Hindlimb muscle (tissue), 1 donor: ENCODE results near the gene LRIG3. TPM values are rescaled to one million over a fixed set of nuclear protein-coding genes. Genes with fewer than 3 reads are reported as not detected.
"Not testable (repeated sequence)": the region's sequence is repeated elsewhere in the genome, so short reads cannot be mapped to it uniquely, and the experiment has no call there.

Experiments
- DNase-seq: peaks from one replicate; pipeline ENCODE4 v3.0.0-alpha.2; 2013
- polyA plus RNA-seq: library from polyadenylated mRNA; unstranded; fragments of 120-200 nt; gene quantifications from one replicate; pipeline ENCODE4 v1.2.1, GENCODE V29; 2013; ENCODE audit not compliant: insufficient read length

The LRIG3 gene
- polyA plus RNA-seq, 1 donor, result 29.2 TPM

GRCh38 chr12:58930770-58931324 is 10.5 kb upstream of the LRIG3 start:
- DNase-seq, result no peak

- no peak for DNase-seq
These were observed 6.8 kb upstream of the LRIG3 start for GRCh38 chr12:58927120-58927519.

- no peak for DNase-seq
These were observed 6.3 kb upstream of the LRIG3 start for GRCh38 chr12:58926586-58926985.

- DNase-seq, result peak; percentile 41
These were observed 5.4 kb upstream of the LRIG3 start for GRCh38 chr12:58925751-58926150.

- DNase-seq, result no peak
These were observed 4.9 kb upstream of the LRIG3 start for GRCh38 chr12:58925111-58925611.

GRCh38 chr12:58924652-58925051 is 4.3 kb upstream of the LRIG3 start:
- DNase-seq, result no peak

GRCh38 chr12:58923781-58924180 is 3.5 kb upstream of the LRIG3 start:
- no peak for DNase-seq

- DNase-seq, result no peak
These were observed 2.5 kb upstream of the LRIG3 start for GRCh38 chr12:58922849-58923248.

GRCh38 chr12:58920961-58921861 is 907 bp upstream of the LRIG3 start:
- no peak for DNase-seq

GRCh38 chr12:58919231-58920101 is 838 bp downstream of the LRIG3 start:
- peak; percentile 71 for DNase-seq

GRCh38 chr12:58918469-58918844 is 1.8 kb downstream of the LRIG3 start:
- no peak for DNase-seq

- DNase-seq, result no peak
These were observed 2.4 kb downstream of the LRIG3 start for GRCh38 chr12:58917699-58918468.

- peak; percentile 87 for DNase-seq
These were observed 3.3 kb downstream of the LRIG3 start for GRCh38 chr12:58916921-58917511.

GRCh38 chr12:58916161-58916621 is 4.1 kb downstream of the LRIG3 start:
- no peak for DNase-seq

- DNase-seq, result peak; percentile 88
These were observed 4.7 kb downstream of the LRIG3 start for GRCh38 chr12:58915634-58916033.

- no peak for DNase-seq
These were observed 5.3 kb downstream of the LRIG3 start for GRCh38 chr12:58915037-58915436.

- no peak for DNase-seq
These were observed 5.8 kb downstream of the LRIG3 start for GRCh38 chr12:58914457-58914856.

GRCh38 chr12:58907391-58907790 is 12.9 kb downstream of the LRIG3 start:
- no peak for DNase-seq

- DNase-seq, result no peak
These were observed 13.4 kb downstream of the LRIG3 start for GRCh38 chr12:58906917-58907316.

- DNase-seq, result no peak
These were observed 14.9 kb downstream of the LRIG3 start for GRCh38 chr12:58905422-58905821.

GRCh38 chr12:58902726-58903125 is 17.6 kb downstream of the LRIG3 start:
- DNase-seq, result not testable (repeated sequence)

- DNase-seq, result no peak
These were observed 18.6 kb downstream of the LRIG3 start for GRCh38 chr12:58901664-58902063.
